ENCODE data around the gene SCFD2. TPM values are rescaled to one million over a fixed set of nuclear protein-coding genes. Genes with fewer than 3 reads are reported as not detected.
"Not testable (repeated sequence)": the region's sequence is repeated elsewhere in the genome, so short reads cannot be mapped to it uniquely, and the experiment has no call there.

SCFD2 gene
- polyA plus RNA-seq, 1 donor from 2014 or later, result 5.0 TPM

DNA sequence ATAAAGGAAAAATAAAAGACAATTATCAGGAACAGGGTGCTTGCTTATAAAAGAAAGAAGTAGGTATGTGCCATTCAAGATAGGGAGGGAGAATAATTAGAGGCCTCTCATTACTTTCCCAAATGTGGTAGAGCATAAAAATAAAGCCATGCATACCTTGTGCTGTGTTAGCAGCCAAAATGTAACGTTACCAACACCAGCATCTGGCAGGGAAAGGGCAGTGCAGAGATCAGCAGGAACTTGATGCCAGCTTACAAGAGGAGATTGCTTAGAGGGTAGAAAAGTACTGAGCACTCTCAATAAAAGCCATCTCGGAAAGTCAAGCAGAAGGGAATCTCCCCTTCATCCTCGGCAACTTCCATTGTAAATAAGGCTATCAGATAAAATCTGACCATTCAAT is 308.2 kb downstream of the SCFD2 start:
- TF ChIP-seq MXI1 (conservative IDR thresholded peaks at IDR 0.05; ENCODE audit: poor library complexity, severe bottlenecking), result no peak
- TF ChIP-seq CTCF (IDR thresholded peaks at IDR 0.05; ENCODE audit: poor library complexity, severe bottlenecking), result no peak
- TF ChIP-seq, protein P1, sequence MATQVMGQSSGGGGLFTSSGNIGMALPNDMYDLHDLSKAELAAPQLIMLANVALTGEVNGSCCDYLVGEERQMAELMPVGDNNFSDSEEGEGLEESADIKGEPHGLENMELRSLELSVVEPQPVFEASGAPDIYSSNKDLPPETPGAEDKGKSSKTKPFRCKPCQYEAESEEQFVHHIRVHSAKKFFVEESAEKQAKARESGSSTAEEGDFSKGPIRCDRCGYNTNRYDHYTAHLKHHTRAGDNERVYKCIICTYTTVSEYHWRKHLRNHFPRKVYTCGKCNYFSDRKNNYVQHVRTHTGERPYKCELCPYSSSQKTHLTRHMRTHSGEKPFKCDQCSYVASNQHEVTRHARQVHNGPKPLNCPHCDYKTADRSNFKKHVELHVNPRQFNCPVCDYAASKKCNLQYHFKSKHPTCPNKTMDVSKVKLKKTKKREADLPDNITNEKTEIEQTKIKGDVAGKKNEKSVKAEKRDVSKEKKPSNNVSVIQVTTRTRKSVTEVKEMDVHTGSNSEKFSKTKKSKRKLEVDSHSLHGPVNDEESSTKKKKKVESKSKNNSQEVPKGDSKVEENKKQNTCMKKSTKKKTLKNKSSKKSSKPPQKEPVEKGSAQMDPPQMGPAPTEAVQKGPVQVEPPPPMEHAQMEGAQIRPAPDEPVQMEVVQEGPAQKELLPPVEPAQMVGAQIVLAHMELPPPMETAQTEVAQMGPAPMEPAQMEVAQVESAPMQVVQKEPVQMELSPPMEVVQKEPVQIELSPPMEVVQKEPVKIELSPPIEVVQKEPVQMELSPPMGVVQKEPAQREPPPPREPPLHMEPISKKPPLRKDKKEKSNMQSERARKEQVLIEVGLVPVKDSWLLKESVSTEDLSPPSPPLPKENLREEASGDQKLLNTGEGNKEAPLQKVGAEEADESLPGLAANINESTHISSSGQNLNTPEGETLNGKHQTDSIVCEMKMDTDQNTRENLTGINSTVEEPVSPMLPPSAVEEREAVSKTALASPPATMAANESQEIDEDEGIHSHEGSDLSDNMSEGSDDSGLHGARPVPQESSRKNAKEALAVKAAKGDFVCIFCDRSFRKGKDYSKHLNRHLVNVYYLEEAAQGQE (IDR thresholded peaks at IDR 0.05; ENCODE audit: borderline replicate concordance), result no peak
- TF ChIP-seq SMC3 (conservative IDR thresholded peaks at IDR 0.05; ENCODE audit: poor library complexity), result no peak
- no peak for TF ChIP-seq RAD21 (conservative IDR thresholded peaks at IDR 0.05)
- no peak for TF ChIP-seq EZH2 (IDR thresholded peaks at IDR 0.05; ENCODE audit: borderline replicate concordance, insufficient read depth, low read length, poor library complexity, severe bottlenecking)
- Histone ChIP-seq H3K4me3 (ENCODE audit: low read length) (no peak overlapping the region), H3K27ac (ENCODE audit: low read length) (no peak overlapping the region), H3F3A (ENCODE audit: insufficient read depth, low read length, poor library complexity, severe bottlenecking) (no peaks in the 10 kb centered on the region), H3K79me2 (replicated peaks; ENCODE audit: insufficient read depth, low read length) (no peaks in the 10 kb centered on the region), H3K9ac (ENCODE audit: low read length) (no peak overlapping the region), H3K9me3 (ENCODE audit: low read length) (no peaks in the 10 kb centered on the region), H3K27me3 (ENCODE audit: insufficient read depth, low read depth, low read length) (no peaks in the 10 kb centered on the region), H2AFZ (ENCODE audit: low read depth, low read length) (no peak overlapping the region), H3K9me2 (ENCODE audit: insufficient read depth, low read length) (no peaks in the 10 kb centered on the region), H4K20me1 (ENCODE audit: insufficient read depth) (no peaks in the 10 kb centered on the region), H3K4me2 (ENCODE audit: low read length) (no peak overlapping the region), H3K36me3 (ENCODE audit: insufficient read depth, low read length) (no peaks in the 10 kb centered on the region)

GRCh38 chr4:53057108-53057507 is 308.8 kb downstream of the SCFD2 start:
- not testable (repeated sequence) for H4K20me1 ChIP-seq (ENCODE audit: insufficient read depth); H3K27ac ChIP-seq (ENCODE audit: low read length); H3K9me3 ChIP-seq (ENCODE audit: low read length); H3F3A ChIP-seq (ENCODE audit: insufficient read depth, low read length, poor library complexity, severe bottlenecking); H3K27me3 ChIP-seq (ENCODE audit: insufficient read depth, low read depth, low read length); H3K36me3 ChIP-seq (ENCODE audit: insufficient read depth, low read length); H3K79me2 ChIP-seq (replicated peaks; ENCODE audit: insufficient read depth, low read length); H2AFZ ChIP-seq (ENCODE audit: low read depth, low read length); H3K4me2 ChIP-seq (ENCODE audit: low read length); H3K9me2 ChIP-seq (ENCODE audit: insufficient read depth, low read length); H3K9ac ChIP-seq (ENCODE audit: low read length); H3K4me3 ChIP-seq (ENCODE audit: low read length)

- no peak overlapping the region for H3K4me2 ChIP-seq (ENCODE audit: low read length)
- no peaks in the 10 kb centered on the region for H3K9me2 ChIP-seq (ENCODE audit: insufficient read depth, low read length)
- no peak overlapping the region for H2AFZ ChIP-seq (ENCODE audit: low read depth, low read length)
- H3K79me2 ChIP-seq (replicated peaks; ENCODE audit: insufficient read depth, low read length), result no peaks in the 10 kb centered on the region
- H4K20me1 ChIP-seq (ENCODE audit: insufficient read depth), result no peaks in the 10 kb centered on the region
- H3K27me3 ChIP-seq (ENCODE audit: insufficient read depth, low read depth, low read length), result no peaks in the 10 kb centered on the region
- no peak overlapping the region for H3K9ac ChIP-seq (ENCODE audit: low read length)
- no peak for TF ChIP-seq SMC3 (conservative IDR thresholded peaks at IDR 0.05; ENCODE audit: poor library complexity)
- no peak for TF ChIP-seq TAF1 (IDR thresholded peaks at IDR 0.05; ENCODE audit: low read depth)
- no peak for TF ChIP-seq POLR2AphosphoS5 (IDR thresholded peaks at IDR 0.05)
- TF ChIP-seq, protein P1 (IDR thresholded peaks at IDR 0.05; ENCODE audit: borderline replicate concordance), result no peak
- no peak for TF ChIP-seq MXI1 (conservative IDR thresholded peaks at IDR 0.05; ENCODE audit: poor library complexity, severe bottlenecking)
- TF ChIP-seq EZH2 (IDR thresholded peaks at IDR 0.05; ENCODE audit: borderline replicate concordance, insufficient read depth, low read length, poor library complexity, severe bottlenecking), result no peak
- no peak for TF ChIP-seq RAD21 (conservative IDR thresholded peaks at IDR 0.05)
- no peak for TF ChIP-seq EP300 (conservative IDR thresholded peaks at IDR 0.05; ENCODE audit: poor library complexity, severe bottlenecking)
- no peak for TF ChIP-seq CTCF (IDR thresholded peaks at IDR 0.05; ENCODE audit: poor library complexity, severe bottlenecking)
- no peaks in the 10 kb centered on the region for H3K36me3 ChIP-seq (ENCODE audit: insufficient read depth, low read length)
- no peaks in the 10 kb centered on the region for H3K9me3 ChIP-seq (ENCODE audit: low read length)
- no peak overlapping the region for H3K4me3 ChIP-seq (ENCODE audit: low read length)
- no peak overlapping the region for H3K27ac ChIP-seq (ENCODE audit: low read length)
- no peaks in the 10 kb centered on the region for H3F3A ChIP-seq (ENCODE audit: insufficient read depth, low read length, poor library complexity, severe bottlenecking)
Measured at GRCh38 chr4:53055716-53056403, 310.0 kb downstream of the SCFD2 start.
